Measurements from ENCODE around the gene POLDIP2.
A peak's percentile ranks its signal among the peaks of the same experiment; 100 is the strongest.

Gene POLDIP2

DNA sequence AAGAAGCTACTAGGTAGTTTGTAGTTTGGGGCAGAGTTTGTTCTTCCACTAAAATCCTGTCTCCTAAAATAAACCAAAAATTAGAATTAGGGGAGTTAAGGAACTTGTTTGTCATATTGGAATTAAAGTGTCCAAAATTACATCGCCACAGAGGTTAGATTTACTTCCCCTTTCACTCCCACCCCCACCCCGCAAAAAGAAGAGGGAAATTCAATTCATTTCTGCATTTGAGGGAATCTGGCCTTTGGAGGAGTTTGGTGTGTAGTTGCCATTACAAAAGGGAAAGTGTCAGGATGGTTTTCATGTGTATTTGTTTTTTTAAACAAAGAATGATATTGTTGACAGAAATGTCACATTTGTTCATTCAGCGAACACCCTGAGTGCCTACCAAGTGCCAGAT, 32.5 kb downstream of the POLDIP2 start:
- TF ChIP-seq, protein P1, sequence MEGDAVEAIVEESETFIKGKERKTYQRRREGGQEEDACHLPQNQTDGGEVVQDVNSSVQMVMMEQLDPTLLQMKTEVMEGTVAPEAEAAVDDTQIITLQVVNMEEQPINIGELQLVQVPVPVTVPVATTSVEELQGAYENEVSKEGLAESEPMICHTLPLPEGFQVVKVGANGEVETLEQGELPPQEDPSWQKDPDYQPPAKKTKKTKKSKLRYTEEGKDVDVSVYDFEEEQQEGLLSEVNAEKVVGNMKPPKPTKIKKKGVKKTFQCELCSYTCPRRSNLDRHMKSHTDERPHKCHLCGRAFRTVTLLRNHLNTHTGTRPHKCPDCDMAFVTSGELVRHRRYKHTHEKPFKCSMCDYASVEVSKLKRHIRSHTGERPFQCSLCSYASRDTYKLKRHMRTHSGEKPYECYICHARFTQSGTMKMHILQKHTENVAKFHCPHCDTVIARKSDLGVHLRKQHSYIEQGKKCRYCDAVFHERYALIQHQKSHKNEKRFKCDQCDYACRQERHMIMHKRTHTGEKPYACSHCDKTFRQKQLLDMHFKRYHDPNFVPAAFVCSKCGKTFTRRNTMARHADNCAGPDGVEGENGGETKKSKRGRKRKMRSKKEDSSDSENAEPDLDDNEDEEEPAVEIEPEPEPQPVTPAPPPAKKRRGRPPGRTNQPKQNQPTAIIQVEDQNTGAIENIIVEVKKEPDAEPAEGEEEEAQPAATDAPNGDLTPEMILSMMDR (conservative IDR thresholded peaks at IDR 0.05; ENCODE audit: low read length) = no peak
- no peak for TF ChIP-seq EZH2phosphoT487 (IDR thresholded peaks at IDR 0.05; ENCODE audit: borderline replicate concordance)
- no peaks in the 10 kb centered on the region for H3K9me3 ChIP-seq (ENCODE audit: insufficient read depth, low read depth, low read length)
- H2AFZ ChIP-seq (ENCODE audit: low read length) = no peak overlapping the region
- peaks cover 69% of the 10 kb centered on the region for H3K79me2 ChIP-seq (ENCODE audit: insufficient read depth, low read length)
- peaks cover 46% of the 10 kb centered on the region for H3K4me1 ChIP-seq (ENCODE audit: insufficient read depth, low read length, poor library complexity, severe bottlenecking)
- H3K36me3 ChIP-seq (ENCODE audit: insufficient read depth, low read length) = peaks cover 42% of the 10 kb centered on the region; the same call in 1 of the 2 replicates
- no peaks in the 10 kb centered on the region for H3K27me3 ChIP-seq (ENCODE audit: insufficient read depth, low read length, poor library complexity, severe bottlenecking)
- peaks cover 3% of the 10 kb centered on the region for H3F3A ChIP-seq (ENCODE audit: low read depth)
- peak overlapping the region; percentile 37 for H3K9ac ChIP-seq (ENCODE audit: low read depth, low read length, poor library complexity, severe bottlenecking)
- no peaks in the 10 kb centered on the region for H3K9me2 ChIP-seq (replicated peaks; ENCODE audit: low read depth, low read length)
- peaks cover 57% of the 10 kb centered on the region for H4K20me1 ChIP-seq (ENCODE audit: insufficient read depth, low read length, poor library complexity, severe bottlenecking)
- H3K4me2 ChIP-seq (ENCODE audit: low read depth, low read length, poor library complexity, severe bottlenecking) = peak overlapping the region; percentile 97
- peak overlapping the region; percentile 47 for H3K4me3 ChIP-seq (ENCODE audit: low read length, poor library complexity, severe bottlenecking)

DNA sequence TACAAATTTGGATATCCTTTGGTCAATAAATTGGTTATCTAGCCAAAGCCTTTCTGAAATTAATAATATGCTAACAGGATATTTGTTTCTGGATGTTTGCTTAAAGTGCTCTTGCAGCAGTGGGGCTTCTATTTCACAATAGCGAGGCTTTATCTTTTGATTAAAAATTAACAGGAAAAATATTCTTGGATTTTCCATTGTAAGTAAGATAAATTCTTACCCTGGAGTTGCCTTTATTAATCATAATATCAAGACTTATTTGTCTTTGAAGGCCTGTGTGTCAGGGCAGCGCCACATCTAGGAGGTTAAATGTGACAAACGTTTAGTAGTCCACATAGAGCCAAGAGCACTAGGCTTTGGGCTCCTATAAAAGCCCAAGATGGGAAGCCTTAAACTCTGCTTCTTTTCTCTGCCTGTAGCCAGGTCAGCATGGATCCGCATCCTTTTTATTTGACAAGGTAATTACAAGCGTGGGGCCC, 33.0 kb downstream of the POLDIP2 start:
- Histone ChIP-seq H4K20me1 (ENCODE audit: insufficient read depth, low read length, poor library complexity, severe bottlenecking) (peaks cover 61% of the 10 kb centered on the region), H3K9ac (ENCODE audit: low read depth, low read length, poor library complexity, severe bottlenecking) (peak overlapping the region; percentile 37), H3K4me2 (ENCODE audit: low read depth, low read length, poor library complexity, severe bottlenecking) (peak overlapping the region; percentile 97), H3K27me3 (ENCODE audit: insufficient read depth, low read length, poor library complexity, severe bottlenecking) (no peaks in the 10 kb centered on the region), H3K9me2 (replicated peaks; ENCODE audit: low read depth, low read length) (no peaks in the 10 kb centered on the region), H3F3A (ENCODE audit: low read depth) (peaks cover 3% of the 10 kb centered on the region), H3K36me3 (ENCODE audit: insufficient read depth, low read length) (peaks cover 40% of the 10 kb centered on the region; the same call in 1 of the 2 replicates), H3K9me3 (ENCODE audit: insufficient read depth, low read depth, low read length) (no peaks in the 10 kb centered on the region), H2AFZ (ENCODE audit: low read length) (no peak overlapping the region), H3K79me2 (ENCODE audit: insufficient read depth, low read length) (peaks cover 74% of the 10 kb centered on the region), H3K4me1 (ENCODE audit: insufficient read depth, low read length, poor library complexity, severe bottlenecking) (peaks cover 49% of the 10 kb centered on the region), H3K4me3 (ENCODE audit: low read length, poor library complexity, severe bottlenecking) (peak overlapping the region; percentile 47)
- TF ChIP-seq, protein P1 (conservative IDR thresholded peaks at IDR 0.05; ENCODE audit: low read length) = no peak

DNA sequence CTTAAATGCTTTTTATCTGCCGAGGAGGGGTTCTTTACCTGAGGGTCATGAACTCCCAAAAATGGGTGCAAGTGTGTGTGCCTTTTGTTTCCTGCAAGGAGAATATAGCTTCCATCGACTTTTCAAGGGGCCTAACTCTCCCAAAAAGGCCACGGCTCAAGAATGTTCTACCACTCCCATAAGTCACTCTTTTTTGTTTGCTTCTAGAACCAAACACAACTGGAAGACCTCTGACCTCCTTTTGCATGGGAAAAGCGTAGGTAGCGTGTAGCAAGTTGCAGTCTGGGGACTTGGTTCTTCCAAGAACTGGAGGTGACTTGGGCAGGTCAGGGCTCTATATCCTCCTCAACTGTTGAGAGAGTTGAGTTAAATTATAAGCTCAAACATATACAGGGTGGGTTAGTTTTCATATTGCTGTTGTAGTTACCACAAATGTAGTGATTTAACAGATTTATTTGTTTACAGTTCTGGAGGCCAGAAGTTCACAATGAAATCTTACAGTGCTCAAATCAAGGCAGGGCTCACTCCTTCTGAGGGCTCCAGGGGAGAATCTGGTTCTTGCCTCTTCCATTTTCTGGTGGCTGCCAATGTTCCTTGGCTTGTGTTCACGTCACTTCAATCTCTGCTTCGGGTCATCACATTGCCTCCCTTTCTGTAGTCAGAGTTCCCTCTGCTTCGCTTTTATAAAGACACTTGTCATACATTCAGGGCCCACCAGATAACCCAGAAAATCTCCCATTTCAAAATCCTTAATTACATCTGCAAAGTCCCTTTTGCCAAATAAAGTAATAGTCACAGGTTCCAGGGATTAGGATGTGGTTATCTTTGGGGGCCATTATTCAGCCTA, 36.9 kb downstream of the POLDIP2 start:
- Histone ChIP-seq H3K4me2 (ENCODE audit: low read depth, low read length, poor library complexity, severe bottlenecking) (peak overlapping the region; percentile 97), H3K36me3 (ENCODE audit: insufficient read depth, low read length) (peaks cover 1% of the 10 kb centered on the region; the same call in 1 of the 2 replicates), H2AFZ (ENCODE audit: low read length) (no peak overlapping the region), H3K27me3 (ENCODE audit: insufficient read depth, low read length, poor library complexity, severe bottlenecking) (no peaks in the 10 kb centered on the region), H3K9me3 (ENCODE audit: insufficient read depth, low read depth, low read length) (no peaks in the 10 kb centered on the region), H3K4me3 (ENCODE audit: low read length, poor library complexity, severe bottlenecking) (peak overlapping the region; percentile 98), H4K20me1 (ENCODE audit: insufficient read depth, low read length, poor library complexity, severe bottlenecking) (peaks cover 60% of the 10 kb centered on the region), H3K4me1 (ENCODE audit: insufficient read depth, low read length, poor library complexity, severe bottlenecking) (peaks cover 63% of the 10 kb centered on the region), H3K79me2 (ENCODE audit: insufficient read depth, low read length) (peaks cover 78% of the 10 kb centered on the region), H3K9ac (ENCODE audit: low read depth, low read length, poor library complexity, severe bottlenecking) (peak overlapping the region; percentile 98), H3F3A (ENCODE audit: low read depth) (peaks cover 3% of the 10 kb centered on the region), H3K9me2 (replicated peaks; ENCODE audit: low read depth, low read length) (no peaks in the 10 kb centered on the region)
- TF ChIP-seq, protein P1 (conservative IDR thresholded peaks at IDR 0.05; ENCODE audit: low read length) = no peak
- TF ChIP-seq EZH2phosphoT487 (IDR thresholded peaks at IDR 0.05; ENCODE audit: borderline replicate concordance) = no peak
